ENCODE results near the gene SEMA5B.

The SEMA5B gene

DNA sequence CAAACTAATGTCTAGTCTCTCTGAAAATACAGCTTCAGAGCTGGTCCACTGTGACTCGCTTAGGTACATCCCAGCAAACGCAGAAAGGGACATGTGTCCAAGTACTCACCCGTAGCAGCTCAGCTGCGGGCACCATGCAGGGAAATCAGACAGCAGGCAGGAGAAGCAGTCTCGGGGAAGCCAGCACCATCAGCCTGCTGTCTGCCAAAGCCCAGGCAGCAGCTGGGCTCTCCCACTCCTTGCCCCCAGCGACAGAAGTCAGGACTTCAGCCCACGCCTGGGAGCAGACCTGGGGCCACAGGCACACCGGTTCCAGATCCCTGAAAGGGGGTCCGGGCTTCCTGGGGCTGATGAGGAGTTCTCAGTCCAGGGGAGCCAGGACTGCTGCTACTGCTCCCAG is 34.9 kb downstream of the SEMA5B start:
- DNase-seq (ENCODE audit: low read depth): no peak

DNA sequence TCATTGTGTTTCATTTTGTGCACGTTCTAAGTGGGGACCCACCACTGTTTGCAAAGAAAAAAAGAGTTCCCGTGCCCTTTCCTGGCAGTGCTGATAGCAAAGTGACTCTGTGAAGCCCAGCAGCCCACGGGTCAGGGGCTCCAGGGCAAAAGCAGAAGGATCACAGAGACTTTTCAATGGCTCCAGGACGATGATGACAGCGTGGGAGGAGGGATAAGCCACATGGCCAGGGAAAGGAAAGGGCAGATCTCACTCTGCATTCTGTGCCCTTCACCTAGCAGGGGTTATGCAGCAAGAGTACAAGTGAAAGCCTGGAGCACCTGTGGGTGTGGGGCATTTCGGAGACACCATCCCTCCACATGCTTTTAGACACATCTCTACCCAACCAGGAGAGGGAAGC is 35.4 kb downstream of the SEMA5B start:
- DNase-seq (ENCODE audit: low read depth): no peak

DNA sequence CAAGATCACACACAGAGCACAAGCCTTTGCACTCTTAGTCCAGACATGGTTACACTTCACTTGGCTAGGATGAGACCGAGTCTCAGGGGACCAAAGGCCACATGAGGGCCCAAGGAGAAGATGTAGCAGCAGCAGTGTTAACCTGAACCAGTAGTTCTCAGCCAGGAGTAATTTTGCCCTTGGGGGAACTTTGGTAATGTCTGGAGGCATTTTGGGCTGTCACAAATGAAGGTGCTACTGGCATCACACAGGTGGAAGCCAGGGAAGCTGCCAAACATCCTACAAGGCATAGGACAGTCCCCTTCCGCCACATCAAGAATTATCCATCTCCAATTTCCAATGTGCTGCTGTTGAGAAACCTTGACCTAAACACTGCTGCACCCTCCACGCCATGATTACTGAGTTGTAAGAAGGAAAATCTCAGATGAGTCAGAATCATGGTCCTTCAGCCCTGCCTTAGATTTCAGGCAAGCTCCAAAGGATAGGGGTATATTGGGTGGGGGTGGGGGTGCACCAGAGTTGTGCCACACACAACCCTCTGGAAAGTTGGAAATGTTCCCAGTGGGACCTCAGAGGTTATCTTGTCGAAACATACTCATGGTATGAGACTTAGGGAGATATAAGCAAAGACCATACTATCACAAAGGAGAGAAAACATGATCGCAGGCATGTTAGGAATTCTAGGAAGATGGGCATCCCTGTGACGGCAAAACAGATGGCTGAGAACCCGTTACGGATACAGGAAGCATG is 36.2 kb downstream of the SEMA5B start:
- DNase-seq (ENCODE audit: low read depth): no peak

DNA sequence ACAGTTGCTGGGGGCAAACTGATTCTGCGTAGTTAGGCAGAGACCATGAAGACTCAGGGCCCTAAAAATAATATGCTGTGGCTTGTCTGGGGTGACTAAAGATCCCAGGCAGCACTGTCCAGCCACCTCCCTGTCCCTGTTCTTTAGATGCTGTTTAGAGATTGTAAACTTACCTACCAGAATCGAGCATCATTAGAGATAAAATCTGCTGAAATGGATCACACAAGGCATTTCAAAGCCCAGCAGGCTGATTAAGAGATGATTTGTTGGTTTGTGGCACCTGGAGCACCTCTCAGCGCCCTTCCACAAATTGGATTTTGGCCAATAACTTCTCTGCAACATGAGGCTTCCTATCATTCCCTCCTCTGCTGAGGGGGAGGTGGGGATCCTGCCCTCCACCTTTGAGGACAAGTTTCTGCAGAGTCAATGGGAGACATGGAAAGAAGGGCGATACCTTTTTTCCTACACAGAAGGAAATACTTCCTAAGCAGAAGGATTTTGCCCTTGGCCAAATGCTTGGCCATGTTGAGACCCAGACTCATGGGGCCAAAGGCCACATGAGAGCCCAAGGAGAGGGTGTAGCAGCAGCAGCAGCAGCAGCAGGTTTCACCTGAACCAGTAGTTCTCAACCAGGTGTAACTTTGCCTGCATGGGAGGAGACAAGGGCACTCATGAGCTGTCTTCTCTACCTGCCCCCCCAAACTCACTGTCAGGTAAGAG is 37.5 kb downstream of the SEMA5B start:
- no peak for DNase-seq (ENCODE audit: low read depth)

DNA sequence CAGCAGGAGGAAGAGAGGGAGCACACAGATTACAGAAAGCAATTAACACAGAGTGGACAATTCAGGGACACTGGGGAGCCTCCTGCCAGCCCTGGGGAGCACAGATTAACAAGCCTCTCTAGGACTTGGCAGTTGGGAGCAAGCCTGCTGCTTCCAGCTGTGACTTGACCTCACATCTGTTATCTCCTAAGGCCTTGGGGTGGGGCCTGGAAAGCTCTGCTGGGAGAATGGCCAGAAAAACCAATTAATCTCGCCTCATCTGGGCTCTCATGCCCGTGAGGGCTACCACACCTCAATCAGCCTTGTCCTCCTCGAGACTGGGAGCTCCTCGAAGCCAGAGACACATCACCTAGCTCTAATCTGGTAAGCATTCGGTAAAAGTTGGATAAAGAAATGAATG is 39.1 kb downstream of the SEMA5B start:
- no peak for DNase-seq (ENCODE audit: low read depth)

DNA sequence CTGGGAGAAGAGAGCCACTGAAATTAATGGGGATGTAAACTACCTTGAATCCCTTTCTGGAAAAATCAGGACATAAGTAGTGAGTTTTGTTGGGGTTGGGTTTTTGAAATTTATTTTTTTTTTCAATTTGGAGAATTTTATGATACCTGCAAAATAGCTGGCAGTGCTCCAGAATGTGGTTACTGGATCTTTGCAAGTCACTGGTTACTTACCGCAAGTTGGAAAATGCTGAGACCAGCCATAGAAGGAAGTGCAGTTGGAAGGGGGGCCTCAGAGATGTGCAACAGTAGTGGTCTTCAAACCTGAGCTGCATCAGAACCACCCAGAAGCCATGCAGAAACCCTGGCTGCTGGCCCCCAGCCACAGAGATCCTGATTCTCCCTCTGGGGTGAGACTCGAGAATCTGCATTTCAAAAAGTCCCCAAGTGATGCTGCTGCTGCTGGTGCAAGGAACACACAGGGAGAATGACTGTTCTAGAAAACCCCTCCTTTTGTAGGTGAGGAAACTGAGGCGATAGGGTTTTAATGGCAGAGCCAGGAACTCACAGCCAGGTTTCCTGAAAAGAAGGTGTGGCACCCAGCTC is 39.7 kb downstream of the SEMA5B start:
- DNase-seq (ENCODE audit: low read depth): no peak

DNA sequence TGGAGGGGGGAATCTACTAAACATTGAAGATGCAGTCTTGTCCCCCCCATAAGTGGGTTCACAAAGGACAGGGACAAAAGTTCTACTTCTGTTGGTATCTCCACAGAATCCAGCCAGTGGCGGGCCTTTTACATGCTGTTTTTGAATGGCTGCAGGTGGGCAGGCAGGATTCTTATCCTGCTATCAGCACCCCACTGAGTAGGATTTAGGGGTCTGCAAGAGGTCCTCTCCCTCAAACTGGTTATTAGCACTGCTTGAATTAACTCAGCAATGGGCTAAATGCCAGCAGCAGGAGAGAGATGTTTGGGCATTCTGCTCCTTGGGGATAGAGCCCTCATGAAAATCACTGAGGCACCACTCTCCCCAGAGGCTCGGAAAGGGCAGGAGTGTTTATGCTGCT is 40.3 kb downstream of the SEMA5B start:
- DNase-seq (ENCODE audit: low read depth): no peak

DNA sequence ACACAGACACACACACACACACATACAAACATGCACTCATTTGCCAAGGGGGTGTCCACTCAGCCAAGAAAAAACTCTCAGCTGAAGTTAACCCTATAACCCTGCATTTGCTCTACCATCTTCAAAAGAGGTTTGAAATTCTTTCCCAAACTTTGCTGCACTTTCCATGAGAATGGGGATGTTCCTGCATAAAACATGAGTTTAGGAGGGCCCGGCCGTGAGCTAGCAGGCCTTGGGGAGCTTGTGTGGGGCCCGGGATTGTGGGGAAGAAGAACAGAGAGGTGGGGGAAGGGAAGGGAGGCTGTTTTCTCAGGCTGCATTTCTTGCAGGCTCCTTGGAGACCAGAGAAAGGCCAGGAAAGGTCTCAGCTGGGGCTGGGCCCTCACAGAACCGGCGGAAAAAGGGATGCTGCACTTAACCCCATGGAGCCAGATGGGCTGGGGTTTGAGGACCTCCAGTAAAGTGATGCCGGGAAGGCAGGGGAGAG is 40.8 kb downstream of the SEMA5B start:
- no peak for DNase-seq (ENCODE audit: low read depth)

DNA sequence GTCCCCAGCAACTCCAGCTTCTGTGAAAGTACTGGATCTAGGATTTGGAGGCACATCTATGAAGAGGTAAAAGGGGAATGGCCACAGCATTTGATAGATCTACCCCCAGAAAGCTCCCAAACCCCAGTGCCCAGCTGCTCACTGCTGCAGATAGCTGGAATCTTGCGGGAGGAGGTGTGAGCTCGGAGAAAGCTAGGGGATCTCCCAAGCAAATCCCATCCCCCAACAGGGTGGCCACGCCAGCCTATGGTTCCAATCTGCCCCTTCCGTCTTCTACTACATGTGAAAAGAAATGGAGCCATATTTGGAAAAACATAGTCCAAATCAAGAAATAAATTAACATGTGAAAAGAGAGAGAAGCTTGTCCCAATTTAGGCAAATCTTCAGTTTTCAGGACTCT is 42.0 kb downstream of the SEMA5B start:
- DNase-seq (ENCODE audit: low read depth): no peak

DNA sequence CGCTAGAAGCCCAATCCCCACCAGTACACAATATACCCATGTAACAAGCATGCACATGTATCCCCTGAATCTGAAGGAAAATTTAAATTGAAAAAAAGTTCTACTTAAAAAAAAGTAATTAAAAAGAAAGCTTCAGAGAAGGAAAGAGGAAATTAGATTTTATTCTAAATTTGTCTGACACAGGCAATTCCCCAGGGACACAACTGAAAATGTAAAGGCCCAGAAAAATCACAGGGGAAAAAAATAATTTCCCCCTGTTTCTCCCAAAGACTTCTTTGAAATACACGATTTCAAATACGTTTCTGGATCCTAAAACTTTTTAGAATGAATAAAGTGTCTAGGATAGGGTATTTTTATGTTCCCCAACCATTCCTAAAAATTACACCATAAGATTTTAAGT is 42.9 kb downstream of the SEMA5B start:
- no peak for DNase-seq (ENCODE audit: low read depth)

DNA sequence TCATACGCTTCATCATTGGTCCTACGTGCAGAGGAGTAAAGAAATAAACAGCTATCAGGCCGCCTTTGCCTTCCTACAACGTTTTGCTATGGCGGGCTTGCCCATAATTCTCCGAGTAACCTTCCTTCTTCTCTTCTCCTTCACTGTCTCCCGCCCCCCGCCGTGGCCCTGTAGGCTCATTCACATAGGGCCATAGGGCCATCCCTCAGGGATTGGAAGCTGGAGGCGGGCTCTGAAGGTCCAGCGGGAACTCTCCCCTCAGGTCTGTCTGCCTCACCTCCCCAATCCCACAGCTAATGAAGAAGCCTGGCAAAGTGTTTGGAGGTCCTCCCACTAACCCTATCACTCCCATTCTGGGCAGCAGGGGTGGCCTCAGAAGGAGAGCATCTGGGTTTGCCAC is 43.6 kb downstream of the SEMA5B start:
- DNase-seq (ENCODE audit: low read depth): no peak

DNA sequence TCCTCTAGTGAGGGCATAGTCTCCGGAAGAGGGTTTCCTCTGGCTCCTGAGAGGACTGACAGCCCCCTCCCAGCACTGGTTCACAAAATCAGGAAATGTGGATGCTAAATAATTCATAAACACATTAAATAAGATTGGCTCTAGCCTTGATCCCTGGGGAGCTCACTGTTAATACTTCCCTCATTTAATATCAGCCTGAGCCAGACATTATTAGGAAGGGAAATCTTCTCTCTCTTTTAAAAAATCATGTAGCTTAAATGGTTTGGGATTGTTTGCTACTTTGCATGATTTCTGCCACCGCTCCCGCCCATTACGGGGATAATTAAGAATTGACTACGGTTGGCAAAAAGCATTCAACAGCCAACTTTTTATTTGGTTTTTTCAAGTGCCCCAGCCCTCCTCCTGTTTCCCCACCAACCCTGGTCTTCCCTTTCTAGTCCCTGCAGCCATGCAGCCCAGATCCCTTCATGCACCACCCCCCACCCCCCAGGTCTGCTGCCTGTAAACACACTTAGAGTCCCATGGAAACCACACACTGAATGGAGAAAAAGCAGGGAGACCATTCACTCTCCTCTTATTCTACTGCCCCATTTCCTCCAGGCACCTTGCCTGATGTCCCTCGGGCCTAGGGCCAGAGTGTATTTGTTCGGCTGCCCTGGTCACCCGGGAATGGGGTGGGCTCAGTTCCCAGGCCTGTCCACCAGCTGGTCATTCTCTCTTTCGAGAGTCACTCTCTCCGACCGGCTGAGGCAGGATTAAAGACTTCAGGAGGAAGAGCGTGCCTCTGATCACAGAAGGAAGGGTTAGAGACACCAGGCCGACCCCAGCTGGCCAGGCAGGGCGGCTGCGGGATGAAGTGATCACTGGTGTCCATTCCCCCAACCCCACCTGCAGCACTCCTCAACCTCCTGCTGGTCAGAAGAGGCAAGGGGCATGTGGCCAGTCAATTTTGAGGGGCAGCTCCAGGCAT is 45.1 kb downstream of the SEMA5B start:
- no peak for DNase-seq (ENCODE audit: low read depth)

DNA sequence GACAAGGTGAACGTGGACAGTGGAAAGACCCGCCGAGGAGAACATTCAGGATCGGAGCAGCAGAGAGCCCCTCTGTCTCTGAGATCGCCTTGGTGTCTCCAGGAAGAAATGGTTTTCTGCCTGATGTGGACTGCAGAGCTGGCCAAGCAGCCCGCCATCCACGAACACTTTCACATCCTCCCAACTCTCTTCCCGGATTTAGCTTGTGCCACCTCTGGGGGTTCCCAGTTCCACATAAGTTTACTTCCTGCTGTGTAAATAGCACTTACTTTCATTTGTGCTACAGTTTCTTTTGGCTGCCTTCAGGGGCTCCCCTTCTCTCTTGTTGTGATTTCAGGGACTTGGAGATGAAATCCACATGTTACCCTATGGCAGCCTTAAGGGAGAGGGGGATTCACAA is 48.4 kb downstream of the SEMA5B start:
- DNase-seq (ENCODE audit: low read depth): no peak

DNA sequence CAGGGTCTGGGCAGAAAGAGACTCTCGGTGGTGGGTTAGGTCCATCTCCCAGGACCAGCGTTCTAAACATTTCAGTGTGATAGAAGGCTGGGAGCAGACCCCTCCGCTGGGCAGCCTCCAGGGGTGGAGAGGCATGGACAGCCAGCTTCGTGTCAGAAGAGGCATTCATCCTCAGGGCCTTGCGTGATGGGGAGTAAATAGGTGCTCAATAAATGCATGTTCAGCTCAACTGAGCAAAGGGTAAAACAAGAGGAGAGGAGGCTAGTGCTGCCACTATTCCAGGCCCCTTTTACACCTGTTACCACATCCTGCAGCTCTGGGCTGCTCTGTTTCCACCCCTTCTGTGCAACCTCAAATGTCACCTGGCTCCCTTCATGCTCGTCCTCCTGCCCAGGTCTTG is 49.0 kb downstream of the SEMA5B start:
- DNase-seq (ENCODE audit: low read depth): no peak

DNA sequence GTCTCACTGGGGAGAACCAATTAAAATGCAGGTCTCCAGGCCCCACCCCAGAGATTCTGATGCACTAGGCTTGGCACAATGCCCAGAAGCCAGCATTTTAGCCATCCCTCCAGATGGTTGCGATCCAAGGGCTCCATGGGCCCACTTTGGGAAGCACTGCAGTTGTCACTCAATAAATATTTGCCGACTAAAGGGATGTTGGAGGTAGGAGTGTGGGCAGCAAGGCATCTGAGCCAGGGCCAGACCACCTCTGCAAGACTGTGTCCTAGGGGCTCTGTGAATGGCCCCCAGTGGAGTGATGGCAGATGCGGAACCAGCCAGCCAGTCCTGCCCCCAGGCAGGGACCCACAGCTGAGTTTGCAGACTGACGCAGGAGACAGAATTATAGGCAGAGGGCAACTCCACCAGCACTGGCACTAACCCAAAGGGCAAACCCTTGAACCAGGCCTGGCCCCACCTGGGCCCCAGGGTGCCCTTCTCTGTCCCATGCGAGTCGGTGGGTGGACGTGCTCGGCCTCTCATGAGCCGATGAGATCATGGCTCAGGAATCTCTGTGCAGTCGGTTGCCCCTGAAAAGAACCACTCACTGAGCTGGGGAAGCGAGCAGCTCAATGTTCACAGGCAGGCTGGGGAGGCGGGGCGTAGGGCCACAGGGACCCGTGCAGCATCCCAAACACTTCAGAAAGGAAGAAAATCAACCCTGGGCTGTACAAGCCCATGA is 49.7 kb downstream of the SEMA5B start:
- no peak for DNase-seq (ENCODE audit: low read depth)

DNA sequence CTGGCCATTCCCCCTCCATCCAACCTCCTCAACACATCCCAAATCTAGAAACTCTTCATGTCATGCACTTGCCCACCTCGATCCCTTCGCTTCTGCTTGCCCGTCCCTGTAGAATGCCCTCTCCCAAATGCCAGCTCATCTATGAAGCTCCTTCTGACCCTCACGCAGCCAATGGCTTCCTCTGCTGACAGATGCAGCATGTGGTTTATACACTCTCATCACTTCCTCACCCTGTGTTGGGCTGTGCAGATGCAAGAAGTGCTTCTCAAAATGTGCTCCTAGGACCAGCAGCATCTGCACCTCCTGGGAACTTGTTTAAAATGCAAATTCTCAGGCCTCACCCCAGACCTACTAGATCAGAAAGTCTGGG is 51.7 kb downstream of the SEMA5B start:
- no peak for DNase-seq (ENCODE audit: low read depth)

DNA sequence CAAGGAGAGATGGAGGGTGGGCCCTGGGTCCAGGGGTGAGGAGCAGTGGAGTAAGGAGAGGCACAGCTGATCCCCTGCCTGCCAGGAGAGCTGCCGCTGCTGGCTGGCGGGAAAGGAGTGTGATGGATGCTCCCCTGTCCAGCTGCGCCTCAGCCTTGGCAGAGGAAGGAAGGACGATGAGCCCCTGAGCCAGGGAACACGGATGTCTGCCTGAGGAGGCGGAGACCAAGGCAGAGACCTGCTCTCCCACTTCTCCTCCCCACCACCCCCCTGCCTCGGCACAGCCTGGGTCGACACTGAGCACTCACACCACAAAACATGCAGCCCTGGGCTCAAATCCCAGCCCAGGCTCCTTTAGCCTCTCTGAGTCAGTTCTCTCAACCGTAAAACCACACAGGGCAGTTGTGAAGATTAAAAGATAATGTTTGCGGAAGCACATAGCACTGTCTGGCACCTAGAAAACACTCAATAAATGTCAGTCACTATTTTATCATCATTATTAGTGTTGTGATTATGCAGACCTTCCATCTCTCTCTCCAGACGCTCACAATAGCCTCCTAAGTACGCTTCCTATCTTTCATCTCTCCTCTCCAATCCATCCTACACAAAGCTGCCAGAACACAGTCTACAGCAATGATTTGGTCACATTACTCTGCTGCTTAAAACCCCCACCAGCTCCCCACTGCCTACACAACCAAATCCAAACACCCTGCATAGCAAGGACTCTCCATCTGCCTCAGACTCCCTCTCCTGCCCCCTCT is 52.2 kb downstream of the SEMA5B start:
- no peak for DNase-seq (ENCODE audit: low read depth)

DNA sequence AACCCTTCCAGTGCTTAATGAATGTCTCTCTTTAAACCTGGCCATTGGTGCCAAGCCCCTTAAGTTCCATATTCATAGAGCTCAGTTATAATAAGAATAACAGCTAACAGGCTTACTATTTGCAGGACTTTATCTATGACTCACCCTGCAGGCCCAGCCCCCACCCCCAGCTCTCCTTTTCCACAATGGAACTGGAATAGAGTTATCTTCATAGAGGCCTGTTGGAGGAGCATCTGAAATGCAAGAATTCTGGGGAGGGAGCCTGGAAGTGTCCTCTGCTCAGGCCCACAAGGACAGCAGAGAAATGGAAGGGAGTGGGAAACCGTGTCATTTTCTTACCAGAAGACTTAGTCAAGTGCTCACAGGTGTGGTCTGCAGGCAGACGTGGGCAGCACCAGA is 52.8 kb downstream of the SEMA5B start:
- no peak for DNase-seq (ENCODE audit: low read depth)

DNA sequence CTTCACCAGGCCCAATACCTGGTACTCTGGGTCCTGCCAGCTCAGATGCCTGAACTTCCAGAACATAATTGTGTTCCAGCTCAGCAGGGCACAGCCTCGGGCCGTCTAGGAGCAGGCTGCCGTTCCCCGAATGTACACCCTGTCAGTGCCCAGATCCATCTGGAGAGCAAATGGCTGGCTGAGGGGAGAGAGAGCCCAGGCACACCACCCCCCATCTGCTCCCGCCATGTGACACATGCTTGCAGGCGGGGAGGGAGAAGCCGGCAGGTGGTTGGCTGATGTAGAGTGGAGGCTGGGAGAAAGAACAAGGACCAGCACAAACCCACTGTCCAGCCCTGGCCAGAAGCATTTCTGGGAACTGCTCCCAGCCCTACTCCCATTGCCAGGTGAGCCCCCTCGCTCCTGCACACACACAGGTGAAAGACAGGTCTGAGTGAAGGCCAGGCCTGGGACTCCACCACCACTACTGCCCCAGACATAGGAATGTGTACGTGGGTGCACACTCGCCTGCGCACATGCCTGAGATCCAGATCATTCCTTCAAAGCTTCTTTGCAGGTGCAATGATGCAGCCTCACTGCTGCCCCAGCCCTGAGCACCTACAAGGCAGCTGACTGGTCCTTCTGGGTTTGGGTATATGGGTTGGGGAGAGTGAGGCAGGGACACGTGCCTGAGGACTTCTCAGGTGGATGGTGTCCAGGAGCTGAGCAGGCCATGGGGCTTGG is 53.5 kb downstream of the SEMA5B start:
- no peak for DNase-seq (ENCODE audit: low read depth)

DNA sequence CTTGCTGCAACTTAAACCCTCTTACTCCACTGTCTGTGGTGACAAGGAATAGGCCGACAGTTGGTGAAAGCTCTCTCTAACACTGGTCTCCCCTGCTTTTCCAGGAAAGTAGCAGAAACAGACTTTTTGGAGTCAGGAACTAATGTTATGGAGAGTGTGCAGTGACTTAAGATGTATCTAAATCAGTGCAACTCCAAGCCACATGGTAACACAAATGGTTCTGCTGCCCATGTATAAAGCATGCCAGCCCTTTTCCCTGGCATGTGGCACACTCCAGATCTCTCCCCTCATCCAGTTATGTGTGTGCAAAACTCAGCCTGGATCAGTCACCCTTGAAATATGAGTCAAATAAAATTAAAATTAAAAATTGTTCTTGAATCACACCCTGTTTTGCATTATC is 55.4 kb downstream of the SEMA5B start:
- no peak for DNase-seq (ENCODE audit: low read depth)

All from T-helper 22 cell (primary cell).